Fibroblast of gingiva (primary cell): ENCODE measurements around the gene SPTBN1.

Experiments used
- DNase-seq: peaks from one replicate; pipeline ENCODE4 v3.0.0-alpha.2; 2011; ENCODE audit warnings: low read depth

SPTBN1 gene

GRCh38 chr2:54455563-54456361, at the start of gene SPTBN1:
SPTBN1 (plus strand) TSS chr2:54456327; CDS start chr2:54526419, 70,092 bp downstream.
- DNase-seq = peak; percentile 96

- no peak for DNase-seq
These were observed 48.4 kb upstream of the SPTBN1 start for GRCh38 chr2:54407693-54408092.

- no peak for DNase-seq
These were observed 47.8 kb upstream of the SPTBN1 start for GRCh38 chr2:54408288-54408687.

- no peak for DNase-seq
These were observed 46.4 kb upstream of the SPTBN1 start for GRCh38 chr2:54409752-54410151.

- no peak for DNase-seq
These were observed 44.2 kb upstream of the SPTBN1 start for GRCh38 chr2:54411801-54412354.

GRCh38 chr2:54416166-54416813, 39.8 kb upstream of the SPTBN1 start:
- no peak for DNase-seq

- no peak for DNase-seq
These were observed 39.2 kb upstream of the SPTBN1 start for GRCh38 chr2:54416938-54417337.

GRCh38 chr2:54417577-54417976, 38.5 kb upstream of the SPTBN1 start:
- DNase-seq = no peak

GRCh38 chr2:54419388-54419787, 36.7 kb upstream of the SPTBN1 start:
- no peak for DNase-seq

- DNase-seq = no peak
These were observed 36.1 kb upstream of the SPTBN1 start for GRCh38 chr2:54419855-54420523.

- no peak for DNase-seq
These were observed 35.5 kb upstream of the SPTBN1 start for GRCh38 chr2:54420524-54421172.

- DNase-seq = no peak
These were observed 34.0 kb upstream of the SPTBN1 start for GRCh38 chr2:54422072-54422581.

- no peak for DNase-seq
These were observed 32.9 kb upstream of the SPTBN1 start for GRCh38 chr2:54423213-54423612.

GRCh38 chr2:54424555-54425163, 31.5 kb upstream of the SPTBN1 start:
- DNase-seq = no peak

GRCh38 chr2:54428108-54428831, 27.9 kb upstream of the SPTBN1 start:
- no peak for DNase-seq

GRCh38 chr2:54429054-54429453, 27.1 kb upstream of the SPTBN1 start:
- DNase-seq = no peak

- DNase-seq = no peak
These were observed 26.1 kb upstream of the SPTBN1 start for GRCh38 chr2:54429811-54430551.

- no peak for DNase-seq
These were observed 25.5 kb upstream of the SPTBN1 start for GRCh38 chr2:54430649-54431048.

GRCh38 chr2:54432251-54433015, 23.7 kb upstream of the SPTBN1 start:
- no peak for DNase-seq
